Hepatocyte (in vitro differentiated cells): ENCODE data around the gene KCNK4. TPM values are rescaled to one million over a fixed set of nuclear protein-coding genes. Genes with fewer than 3 reads are reported as not detected.
A peak's percentile ranks its signal among the peaks of the same experiment; 100 is the strongest.

ENCODE experiments used
- DNase-seq: peaks from one replicate; pipeline ENCODE4 v3.0.0-alpha.2; 2016; ENCODE audit warnings: low spot score
- H2AFZ ChIP-seq: fragments of 200-600 bp; sonication (generic); 2 replicates; pipeline ENCODE4 v1.6.0; 2016; ENCODE audit warnings: antibody characterized with exemption, mild to moderate bottlenecking
- H3K27ac ChIP-seq: fragments of 200-600 bp; sonication (generic); 2 replicates; pipeline ENCODE4 v1.5.1; 2016; ENCODE audit warnings: mild to moderate bottlenecking
- H3K27me3 ChIP-seq: fragments of 200-600 bp; sonication (generic); 2 replicates; pipeline ENCODE4 v1.6.1; 2016
- H3K36me3 ChIP-seq: fragments of 200-600 bp; sonication (generic); replicated peaks from 2 replicates; pipeline ENCODE4 v1.5.1; 2016; ENCODE audit warnings: low read depth; ENCODE audit not compliant: insufficient read depth
- H3K4me1 ChIP-seq: fragments of 200-600 bp; sonication (generic); 2 replicates; pipeline ENCODE4 v1.5.1; 2016; ENCODE audit warnings: mild to moderate bottlenecking, moderate library complexity; ENCODE audit not compliant: insufficient read depth
- H3K4me2 ChIP-seq: fragments of 200-600 bp; sonication (generic); 2 replicates; pipeline ENCODE4 v1.6.0; 2016
- H3K4me3 ChIP-seq: fragments of 200-600 bp; sonication (generic); 2 replicates; pipeline ENCODE4 v1.5.1; 2016; ENCODE audit warnings: mild to moderate bottlenecking
- H3K79me2 ChIP-seq: fragments of 200-600 bp; sonication (generic); 2 replicates; pipeline ENCODE4 v1.6.0; 2017; ENCODE audit warnings: mild to moderate bottlenecking
- H3K9me2 ChIP-seq: fragments of 200-600 bp; sonication (generic); replicated peaks from 2 replicates; pipeline ENCODE4 v1.6.0; 2017; ENCODE audit warnings: mild to moderate bottlenecking; ENCODE audit not compliant: insufficient read depth
- H3K9me3 ChIP-seq: fragments of 200-600 bp; sonication (generic); 2 replicates; pipeline ENCODE4 v1.5.1; 2016; ENCODE audit warnings: low read depth, mild to moderate bottlenecking
- H4K20me1 ChIP-seq: fragments of 200-600 bp; sonication (generic); 2 replicates; pipeline ENCODE4 v1.6.0; 2016; ENCODE audit warnings: mild to moderate bottlenecking; ENCODE audit not compliant: insufficient read depth, poor library complexity, severe bottlenecking
- EZH2 ChIP-seq: fragments of 200-600 bp; sonication (generic); IDR thresholded peaks from 2 replicates; pipeline ENCODE4 v1.6.1; 2016; ENCODE audit warnings: antibody characterized with exemption, mild to moderate bottlenecking, borderline replicate concordance
- EZH2phosphoT487 ChIP-seq: fragments of 200-600 bp; sonication (generic); IDR thresholded peaks from one replicate; pipeline ENCODE4 v1.6.1; 2018; ENCODE audit warnings: antibody characterized with exemption, mild to moderate bottlenecking, low read depth, moderate library complexity; ENCODE audit not compliant: unreplicated experiment, severe bottlenecking
- WGBS: methylation state at CpG from one replicate; pipeline ENCODE4 v1.1.6; 2016; ENCODE audit warnings: low lambda C conversion rate; ENCODE audit errors: missing lambda C conversion rate; 5-methylcytosine and 5-hydroxymethylcytosine counted together
- polyA plus RNA-seq: library from polyadenylated mRNA; unstranded; fragments of >200 nt; fragmentation: Nextera tagmentation; extraction: Ambion mirVana; gene quantifications from 2 replicates; pipeline ENCODE4 v1.2.1, GENCODE V29; 2016
- total RNA-seq: library from RNA; depleted of rRNA; stranded (reverse); fragments of >200 nt; gene quantifications from 2 replicates; pipeline ENCODE4 v1.2.3, GENCODE V29; 2014
- TF ChIP-seq, protein P1 (sequence below): fragments of 200-600 bp; sonication (generic); IDR thresholded peaks from 2 replicates; pipeline ENCODE4 v1.5.1; 2016; ENCODE audit warnings: antibody characterized with exemption, mild to moderate bottlenecking; ENCODE audit not compliant: poor library complexity

KCNK4 gene
- total and polyA plus RNA-seq, 2 experiments from 2014 or later, result not detected

DNA sequence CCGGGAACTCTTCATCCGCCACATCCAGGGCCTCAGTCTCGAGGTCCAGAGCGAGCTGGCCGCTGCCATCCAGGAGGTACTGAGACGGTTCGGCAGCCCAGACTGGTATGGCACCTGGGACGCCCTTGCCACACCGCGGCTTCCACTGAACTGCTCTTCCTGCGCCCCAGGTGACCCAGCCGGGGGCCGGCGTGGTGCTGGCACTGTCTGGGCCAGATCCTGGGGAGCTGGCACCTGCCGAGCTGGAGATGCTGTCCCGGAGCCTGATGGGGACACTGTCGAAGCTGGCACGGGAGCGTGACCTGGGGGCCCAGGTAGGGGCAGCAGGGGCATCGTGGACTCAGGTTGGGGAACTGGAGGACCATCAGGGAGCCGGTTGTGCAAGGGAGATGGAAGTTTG, 50.3 kb downstream of the KCNK4 start:
- H3K4me2 ChIP-seq, result no peak overlapping the region
- H3K79me2 ChIP-seq, result no peaks in the 10 kb centered on the region

DNA sequence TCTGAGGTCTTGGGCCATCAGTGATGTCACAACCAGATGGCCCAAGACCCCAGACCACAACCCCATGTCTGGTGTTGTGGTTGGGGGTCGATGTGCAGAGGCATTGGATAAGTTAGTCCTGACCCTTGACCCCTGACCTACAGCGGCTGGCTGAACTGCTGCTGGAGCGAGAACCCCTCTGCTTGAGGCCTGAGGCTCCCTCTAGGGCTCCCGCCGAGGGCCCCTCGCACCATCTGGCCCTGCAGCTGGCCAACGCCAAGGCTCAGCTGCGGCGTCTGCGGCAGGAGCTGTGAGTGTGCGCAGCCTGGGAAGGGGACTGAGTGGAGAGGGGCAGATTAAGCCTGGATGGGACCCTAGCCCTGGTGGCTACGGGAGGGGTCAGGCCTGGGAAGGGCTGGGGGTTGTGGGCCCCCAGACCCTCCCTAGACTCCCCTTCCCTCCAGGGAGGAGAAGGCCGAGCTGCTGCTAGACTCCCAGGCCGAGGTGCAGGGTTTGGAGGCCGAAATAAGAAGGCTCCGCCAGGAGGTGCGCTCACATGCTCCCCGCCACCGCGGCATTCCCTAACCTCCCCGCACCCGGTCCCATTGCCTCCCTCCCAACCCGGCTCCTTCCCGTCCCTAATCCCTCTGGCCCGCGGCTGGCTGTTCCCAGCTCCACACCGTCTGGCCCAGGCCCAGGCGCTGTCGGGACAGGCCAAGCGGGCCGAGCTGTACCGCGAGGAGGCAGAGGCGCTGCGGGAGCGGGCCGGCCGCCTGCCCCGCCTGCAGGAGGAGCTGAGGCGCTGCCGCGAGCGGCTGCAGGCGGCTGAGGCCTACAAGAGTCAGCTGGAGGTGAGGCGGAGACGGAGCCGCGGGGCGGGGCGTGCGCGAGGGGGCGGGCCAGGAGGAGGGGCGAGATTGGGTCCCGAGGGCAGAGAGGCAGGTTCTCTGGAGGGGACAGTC, 51.0 kb downstream of the KCNK4 start:
- no peak overlapping the region for H3K4me3 ChIP-seq
- H3K27ac ChIP-seq, result no peak overlapping the region

More for the DNA sequence above, 50.3 kb downstream of the KCNK4 start:
- Histone ChIP-seq H4K20me1 (no peaks in the 10 kb centered on the region), H3K9me3 (no peaks in the 10 kb centered on the region), H3K36me3 (no peaks in the 10 kb centered on the region), H2AFZ (no peak overlapping the region), H3K4me1 (no peaks in the 10 kb centered on the region), H3K27ac (no peak overlapping the region), H3K9me2 (no peaks in the 10 kb centered on the region), H3K27me3 (no peaks in the 10 kb centered on the region), H3K4me3 (no peak overlapping the region)
- WGBS, result 92% methylated on average over 19 of the region's 21 CpGs
- peak; percentile 3 for DNase-seq
- no peak for TF ChIP-seq EZH2
- TF ChIP-seq EZH2phosphoT487, result no peak
- TF ChIP-seq, protein P1, sequence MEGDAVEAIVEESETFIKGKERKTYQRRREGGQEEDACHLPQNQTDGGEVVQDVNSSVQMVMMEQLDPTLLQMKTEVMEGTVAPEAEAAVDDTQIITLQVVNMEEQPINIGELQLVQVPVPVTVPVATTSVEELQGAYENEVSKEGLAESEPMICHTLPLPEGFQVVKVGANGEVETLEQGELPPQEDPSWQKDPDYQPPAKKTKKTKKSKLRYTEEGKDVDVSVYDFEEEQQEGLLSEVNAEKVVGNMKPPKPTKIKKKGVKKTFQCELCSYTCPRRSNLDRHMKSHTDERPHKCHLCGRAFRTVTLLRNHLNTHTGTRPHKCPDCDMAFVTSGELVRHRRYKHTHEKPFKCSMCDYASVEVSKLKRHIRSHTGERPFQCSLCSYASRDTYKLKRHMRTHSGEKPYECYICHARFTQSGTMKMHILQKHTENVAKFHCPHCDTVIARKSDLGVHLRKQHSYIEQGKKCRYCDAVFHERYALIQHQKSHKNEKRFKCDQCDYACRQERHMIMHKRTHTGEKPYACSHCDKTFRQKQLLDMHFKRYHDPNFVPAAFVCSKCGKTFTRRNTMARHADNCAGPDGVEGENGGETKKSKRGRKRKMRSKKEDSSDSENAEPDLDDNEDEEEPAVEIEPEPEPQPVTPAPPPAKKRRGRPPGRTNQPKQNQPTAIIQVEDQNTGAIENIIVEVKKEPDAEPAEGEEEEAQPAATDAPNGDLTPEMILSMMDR, result no peak

DNA sequence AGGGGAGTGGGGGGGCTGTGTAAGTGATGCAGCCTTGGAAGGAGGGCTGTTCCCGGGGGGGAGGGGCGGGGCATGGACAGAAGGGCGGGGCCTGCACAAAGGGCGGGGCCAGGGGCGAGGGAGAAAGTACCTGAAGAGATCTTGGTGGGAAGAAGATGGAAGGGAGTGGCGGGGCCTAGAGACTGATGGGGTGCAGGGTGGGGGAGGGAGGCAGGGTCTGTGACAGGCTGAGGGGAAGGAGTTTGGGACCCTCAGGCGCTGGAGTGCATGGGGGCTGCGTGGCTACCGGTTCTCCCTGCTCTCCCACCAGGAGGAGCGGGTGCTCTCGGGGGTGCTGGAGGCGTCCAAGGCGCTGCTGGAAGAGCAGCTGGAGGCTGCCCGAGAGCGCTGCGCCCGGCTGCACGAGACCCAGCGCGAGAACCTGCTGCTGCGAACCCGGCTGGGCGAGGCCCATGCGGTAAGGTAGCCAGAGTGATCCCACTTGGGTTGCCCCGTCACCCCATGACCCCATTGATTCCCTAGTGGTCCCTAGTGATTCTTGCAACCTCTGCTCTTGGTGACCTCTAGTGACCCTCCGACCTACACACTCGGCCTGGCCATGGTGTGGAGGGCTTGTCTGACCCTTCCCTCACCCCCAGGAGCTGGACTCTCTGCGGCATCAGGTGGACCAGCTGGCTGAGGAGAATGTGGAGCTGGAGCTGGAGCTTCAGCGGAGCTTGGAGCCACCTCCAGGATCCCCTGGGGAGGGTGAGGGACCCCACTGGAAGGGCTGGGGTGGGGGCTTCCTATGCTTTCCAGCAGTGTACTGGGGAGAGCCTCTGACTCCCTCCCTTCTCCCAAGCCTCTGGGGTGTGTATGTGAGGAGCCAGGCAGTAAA, 52.0 kb downstream of the KCNK4 start:
- H3K36me3 ChIP-seq, result no peaks in the 10 kb centered on the region
- peak; percentile 2 for DNase-seq
- peak overlapping the region; percentile 63 for H3K4me2 ChIP-seq
- H2AFZ ChIP-seq, result no peak overlapping the region
- H3K27ac ChIP-seq, result no peak overlapping the region
- H3K4me3 ChIP-seq, result no peak overlapping the region
- H3K79me2 ChIP-seq, result no peaks in the 10 kb centered on the region
- no peaks in the 10 kb centered on the region for H3K9me3 ChIP-seq
- no peak for TF ChIP-seq EZH2
- TF ChIP-seq, protein P1, result no peak
- TF ChIP-seq EZH2phosphoT487, result no peak
- whole genome bisulfite sequencing, result 93% methylated on average over 18 of the region's 29 CpGs
- no peaks in the 10 kb centered on the region for H3K27me3 ChIP-seq
- H4K20me1 ChIP-seq, result no peaks in the 10 kb centered on the region
- H3K9me2 ChIP-seq, result no peaks in the 10 kb centered on the region
- no peaks in the 10 kb centered on the region for H3K4me1 ChIP-seq

More for the DNA sequence above, 51.0 kb downstream of the KCNK4 start:
- no peaks in the 10 kb centered on the region for H3K9me3 ChIP-seq
- H3K9me2 ChIP-seq, result no peaks in the 10 kb centered on the region
- no peaks in the 10 kb centered on the region for H3K27me3 ChIP-seq
- no peaks in the 10 kb centered on the region for H3K4me1 ChIP-seq
- H3K79me2 ChIP-seq, result no peaks in the 10 kb centered on the region
- peak overlapping the region; percentile 63 for H3K4me2 ChIP-seq
- WGBS, result 32% methylated on average over 36 of the region's 55 CpGs
- no peaks in the 10 kb centered on the region for H4K20me1 ChIP-seq
- H2AFZ ChIP-seq, result peak overlapping the region; percentile 29
- peak; percentile 93 for DNase-seq
- TF ChIP-seq EZH2phosphoT487 (no peak), EZH2 (no peak)
- TF ChIP-seq, protein P1, result peak; percentile 45
- no peaks in the 10 kb centered on the region for H3K36me3 ChIP-seq
